NCI-H345 treated with DMSO at 0.1 percent for 48 hours (cell line): ENCODE results near the gene TRAPPC14.
"Not testable (repeated sequence)": the region's sequence is repeated elsewhere in the genome, so short reads cannot be mapped to it uniquely, and the experiment has no call there.

Experiments used
- DNase-seq: peaks from one replicate; lab custom pipeline; 2025; ENCODE audit not compliant: unreplicated experiment; lab: John Stamatoyannopoulos, UW

The TRAPPC14 gene

GRCh38 chr7:100153708-100154535 lies 4.6 kb downstream of the TRAPPC14 start:
- DNase-seq, result no peak

DNA sequence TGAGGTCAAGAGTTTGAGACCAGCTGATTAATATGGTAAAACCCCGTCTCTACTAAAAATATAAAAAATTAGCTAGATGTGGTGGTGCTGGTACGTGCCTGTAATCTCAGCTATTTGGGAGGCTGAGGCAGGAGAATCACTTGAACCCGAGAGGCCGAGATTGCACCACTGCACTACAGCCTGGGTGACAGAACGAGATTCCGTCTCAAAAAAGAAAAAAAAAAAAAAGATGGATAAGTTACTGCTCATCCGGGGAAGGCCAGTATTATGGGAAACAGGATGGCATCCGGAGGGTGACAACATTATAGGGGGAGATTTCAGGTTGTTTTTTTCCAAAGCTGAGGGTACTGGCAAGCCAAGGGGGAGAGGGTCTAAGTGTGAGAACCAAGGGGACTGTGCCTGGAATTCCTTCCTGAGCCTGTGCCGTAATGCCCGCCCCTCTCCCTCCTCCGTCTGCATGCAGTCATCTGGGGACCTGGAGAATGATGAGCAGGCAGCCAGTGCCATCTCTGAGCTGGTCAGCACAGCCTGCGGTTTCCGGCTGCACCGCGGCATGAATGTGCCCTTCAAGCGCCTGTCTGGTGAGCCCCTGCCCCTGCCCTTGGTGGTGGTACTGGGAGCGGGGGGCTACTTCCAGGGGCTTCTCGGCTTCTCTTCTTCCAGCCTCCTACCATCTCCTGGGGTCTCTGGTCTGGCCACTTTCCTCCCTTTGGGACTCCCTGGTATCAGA lies 5.4 kb downstream of the TRAPPC14 start:
- DNase-seq, result no peak

GRCh38 chr7:100152404-100152803 lies 6.1 kb downstream of the TRAPPC14 start:
- DNase-seq, result no peak

DNA sequence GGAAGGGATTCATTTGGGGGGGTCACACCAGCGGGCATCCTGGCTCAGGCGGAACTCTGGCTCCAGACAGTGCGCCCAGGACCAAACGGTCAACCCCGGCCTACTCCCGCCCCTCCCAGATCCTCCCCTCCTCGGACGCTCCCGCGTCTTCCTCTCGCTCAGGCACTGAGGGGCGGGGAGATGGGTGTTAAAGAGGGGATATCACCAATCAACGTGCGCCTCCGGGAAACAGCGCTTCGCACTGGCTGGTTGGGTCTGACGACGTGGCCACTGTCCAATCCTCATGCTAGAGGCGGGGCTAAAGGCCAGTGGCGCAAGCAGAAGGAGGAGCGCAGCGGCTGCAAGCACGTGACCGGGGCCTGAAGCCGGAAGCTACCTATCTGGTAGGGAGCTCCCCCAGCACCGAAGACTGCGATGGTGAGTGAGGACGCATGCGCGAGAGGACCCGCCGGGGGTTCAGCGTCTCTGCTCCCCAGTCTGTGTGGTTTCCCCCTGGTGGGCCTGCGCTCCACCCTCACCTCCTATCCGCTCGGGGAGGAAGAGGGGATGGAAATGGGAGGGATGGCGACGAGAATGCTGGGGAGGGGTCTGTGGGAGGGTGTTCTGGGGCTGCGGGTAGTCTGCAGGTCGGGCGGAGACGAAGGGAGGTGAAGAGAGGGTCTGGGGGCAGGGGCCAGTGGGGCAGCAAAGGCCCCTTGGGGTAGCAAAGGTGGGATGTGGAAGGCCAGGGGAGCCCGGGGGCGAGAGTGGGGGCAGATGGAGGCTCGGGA lies 9.8 kb downstream of the TRAPPC14 start, which contains the start of gene LAMTOR4:
TSS of gene LAMTOR4 (plus strand) at position 360 of the 770 bp plus-strand sequence. CDS start at position 415, 55 bp downstream.
- peak; percentile 99 for DNase-seq

DNA sequence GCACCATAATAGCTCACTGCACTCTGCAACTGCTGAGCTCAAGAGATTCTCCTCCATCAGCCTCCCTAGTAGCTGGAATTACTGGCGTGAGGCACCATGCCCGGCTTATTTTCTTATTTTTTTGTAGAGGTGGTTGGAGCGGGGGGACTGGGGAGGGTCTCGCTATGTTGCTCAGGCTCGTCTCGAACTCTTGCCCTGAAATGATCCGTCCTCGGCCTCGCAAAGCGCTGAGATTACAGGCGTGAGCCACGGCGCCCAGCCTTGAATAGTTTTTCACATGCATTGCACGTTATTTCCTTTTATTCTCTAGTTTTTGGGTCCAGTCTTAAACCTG lies 10.3 kb downstream of the TRAPPC14 start:
- no peak for DNase-seq

DNA sequence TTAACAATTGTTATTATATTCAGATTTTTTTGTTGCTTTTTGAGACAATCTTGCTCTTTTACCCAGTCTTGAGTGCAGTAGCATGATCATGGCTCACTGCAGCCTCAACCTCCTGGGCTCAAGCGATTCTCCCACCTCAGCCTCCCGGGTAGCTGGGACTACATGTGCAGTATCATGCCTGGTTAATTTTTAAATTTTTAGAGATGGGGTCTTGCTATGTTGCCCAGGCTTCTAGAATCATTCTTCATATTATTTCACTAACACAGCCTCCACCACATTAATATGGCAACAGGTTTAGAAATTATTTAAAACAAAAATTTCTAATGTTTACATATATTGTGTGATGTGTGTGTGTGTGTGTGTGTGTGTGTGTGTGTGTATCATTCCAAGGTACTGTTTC lies 11.2 kb downstream of the TRAPPC14 start:
- DNase-seq, result no peak

DNA sequence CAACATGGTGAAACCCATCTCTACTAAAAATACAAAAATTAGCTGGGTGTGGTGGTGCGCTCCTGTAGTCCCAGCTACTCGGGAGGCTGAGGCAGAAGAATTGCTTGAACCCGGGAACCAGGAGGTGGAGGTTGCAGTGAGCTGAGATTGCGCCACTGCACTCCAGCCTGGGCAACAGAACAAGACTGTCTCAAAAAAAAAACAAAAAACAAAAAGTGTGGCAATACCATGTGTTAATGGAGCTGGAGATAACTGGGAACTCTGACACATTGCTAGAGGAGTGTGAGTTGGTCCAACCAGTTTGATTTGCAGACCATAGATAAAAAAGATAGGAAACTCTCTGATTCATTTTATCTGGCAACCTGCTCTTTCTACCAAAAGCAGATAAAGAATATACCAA lies 12.2 kb downstream of the TRAPPC14 start:
- DNase-seq, result not testable (repeated sequence)

DNA sequence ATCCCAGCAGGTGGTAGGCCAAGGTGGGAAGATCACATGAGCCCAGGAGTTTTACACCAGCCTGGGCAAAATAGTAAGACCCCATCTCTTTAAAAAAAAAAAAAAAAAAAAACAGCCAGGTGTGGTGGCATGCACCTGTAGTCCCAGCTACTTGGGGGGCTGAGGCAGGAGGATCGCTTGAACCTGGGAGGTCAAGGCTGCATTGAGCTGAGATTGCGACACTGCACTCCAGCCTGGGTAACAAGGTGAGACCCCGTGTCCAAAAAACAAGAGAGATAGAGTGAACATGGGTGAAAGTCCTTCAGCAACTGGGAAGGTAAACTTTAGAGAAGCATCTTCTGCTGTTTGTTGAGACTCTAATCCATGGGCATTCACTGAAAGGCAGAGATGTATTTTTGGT lies 16.1 kb downstream of the TRAPPC14 start:
- DNase-seq, result no peak

DNA sequence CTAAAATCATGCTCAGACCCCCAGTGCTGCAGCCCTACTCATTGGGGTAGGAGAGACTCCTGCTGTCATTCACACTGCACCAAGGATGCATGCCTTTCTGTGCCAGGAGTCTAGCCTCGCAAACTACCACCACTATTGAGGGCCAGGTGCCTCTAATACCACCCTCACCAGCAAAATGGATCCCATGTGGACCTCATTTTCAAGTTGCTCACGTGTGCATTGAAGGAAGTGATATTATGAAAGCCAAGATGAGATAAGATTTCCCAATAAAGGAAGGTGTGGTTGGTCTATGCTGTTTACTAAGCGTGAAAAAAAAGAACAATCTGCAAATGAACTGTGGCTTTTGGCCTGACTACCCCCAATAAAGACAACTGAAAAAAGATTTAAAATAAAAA lies 17.0 kb downstream of the TRAPPC14 start:
- no peak for DNase-seq

DNA sequence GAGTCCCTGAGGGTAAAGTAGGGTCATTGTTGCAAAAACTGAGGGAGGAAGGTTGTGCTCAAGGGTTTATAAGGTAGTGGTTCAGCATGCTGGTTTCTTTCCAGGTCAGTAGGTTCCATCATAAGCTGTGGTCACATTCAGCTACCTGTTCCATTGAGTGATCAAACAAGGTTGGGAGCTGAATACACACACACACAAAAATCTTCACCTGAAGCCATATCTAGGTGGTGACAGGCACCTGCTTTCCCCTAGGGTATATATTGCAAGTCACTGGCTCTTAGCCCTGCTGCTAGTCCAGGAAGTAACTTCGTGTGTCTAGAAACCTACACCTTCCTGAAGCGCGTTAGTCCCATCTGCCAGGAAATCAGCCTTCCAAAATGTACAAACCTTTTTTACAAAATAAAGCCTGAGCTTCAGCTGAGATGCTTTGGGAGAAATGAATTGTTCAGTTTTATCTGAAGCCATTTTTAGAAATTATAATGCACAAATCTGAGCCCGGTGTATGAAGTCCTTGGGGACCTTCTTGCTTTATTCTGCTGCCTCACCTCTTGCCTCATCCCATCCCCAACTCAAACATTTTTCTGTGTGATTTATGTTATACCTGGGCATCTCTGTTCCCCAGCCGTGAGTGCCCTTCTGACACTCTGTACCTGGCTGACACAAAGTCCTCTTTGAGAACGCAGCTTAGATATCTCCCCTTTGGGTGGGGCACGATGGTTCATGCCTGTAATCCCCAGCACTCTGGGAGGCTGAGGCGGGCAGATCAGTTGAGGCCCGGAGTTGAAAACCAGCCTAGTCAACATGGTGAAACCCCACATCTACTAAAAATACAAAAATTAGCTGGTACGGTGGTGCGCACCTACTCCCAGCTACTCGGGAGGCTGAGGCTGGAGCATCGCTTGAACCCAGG lies 20.4 kb downstream of the TRAPPC14 start:
- DNase-seq, result no peak

DNA sequence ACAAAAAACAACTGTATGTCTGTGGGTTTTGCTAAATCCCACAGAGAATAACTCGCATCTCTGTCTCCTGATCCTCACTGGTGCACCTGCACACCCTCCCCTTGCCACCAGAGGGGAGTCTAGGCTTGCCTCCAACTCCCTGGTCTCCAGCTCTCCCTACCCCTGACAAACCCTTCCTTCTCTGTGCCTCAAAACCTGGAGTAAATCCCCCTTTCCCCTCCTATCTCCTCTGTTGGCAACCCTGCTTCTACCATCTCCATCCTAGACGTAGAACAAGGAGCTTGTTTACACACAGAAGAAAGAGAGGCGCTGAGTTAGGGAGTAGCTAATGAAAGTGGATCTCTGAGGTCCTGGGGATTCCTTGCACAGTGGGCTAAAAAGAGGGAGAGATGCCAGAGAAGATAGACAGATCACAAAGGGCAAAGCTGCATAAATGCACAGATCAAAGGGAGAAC lies 25.8 kb downstream of the TRAPPC14 start:
- peak; percentile 24 for DNase-seq

GRCh38 chr7:100132126-100132525 lies 26.4 kb downstream of the TRAPPC14 start:
- DNase-seq, result no peak

DNA sequence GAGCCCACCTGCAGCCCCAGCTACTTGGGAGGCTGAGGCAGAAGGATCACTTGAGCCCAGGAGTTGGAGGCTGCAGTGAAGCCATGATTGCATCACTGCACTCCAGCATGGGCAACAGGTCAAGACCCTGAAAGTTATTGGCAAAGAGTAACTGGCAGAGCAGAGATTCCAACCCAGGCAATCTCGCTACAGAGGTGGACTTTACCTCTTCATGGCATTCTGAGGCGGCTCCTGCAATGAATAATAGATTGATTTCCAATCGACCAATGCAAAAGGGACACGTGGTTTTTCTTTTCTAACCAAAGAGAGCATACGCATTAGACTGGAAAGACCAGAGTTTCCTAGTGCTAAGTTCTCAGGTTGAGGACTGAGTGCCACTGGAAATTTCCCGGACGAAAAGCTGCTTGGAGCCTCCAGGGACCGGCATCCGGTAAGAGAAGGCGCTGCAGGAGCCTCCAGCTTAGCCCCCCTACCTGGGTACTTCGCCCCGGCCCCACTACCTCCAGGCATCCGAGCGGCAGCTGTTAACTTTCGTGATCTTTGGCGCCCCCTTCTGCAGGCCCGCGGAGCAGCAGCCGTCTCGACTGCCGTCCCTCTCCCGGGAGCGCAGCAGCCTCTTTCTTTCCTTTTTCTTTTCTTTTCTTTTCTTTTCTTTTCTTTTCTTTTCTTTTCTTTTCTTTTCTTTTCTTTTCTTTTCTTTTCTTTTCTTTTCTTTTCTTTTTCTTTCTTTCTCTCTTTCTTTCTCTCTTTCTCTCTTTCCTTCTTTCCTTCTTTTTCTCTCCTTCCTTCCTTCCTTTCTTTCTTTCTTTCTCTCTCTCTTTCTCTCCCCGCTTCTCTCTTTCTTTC lies 27.7 kb downstream of the TRAPPC14 start:
- DNase-seq, result peak; percentile 57

- not testable (repeated sequence) for DNase-seq
Observed at GRCh38 chr7:100130220-100130607, 28.3 kb downstream of the TRAPPC14 start.

- DNase-seq, result no peak
Observed at GRCh38 chr7:100128637-100128963, 29.9 kb downstream of the TRAPPC14 start.

DNA sequence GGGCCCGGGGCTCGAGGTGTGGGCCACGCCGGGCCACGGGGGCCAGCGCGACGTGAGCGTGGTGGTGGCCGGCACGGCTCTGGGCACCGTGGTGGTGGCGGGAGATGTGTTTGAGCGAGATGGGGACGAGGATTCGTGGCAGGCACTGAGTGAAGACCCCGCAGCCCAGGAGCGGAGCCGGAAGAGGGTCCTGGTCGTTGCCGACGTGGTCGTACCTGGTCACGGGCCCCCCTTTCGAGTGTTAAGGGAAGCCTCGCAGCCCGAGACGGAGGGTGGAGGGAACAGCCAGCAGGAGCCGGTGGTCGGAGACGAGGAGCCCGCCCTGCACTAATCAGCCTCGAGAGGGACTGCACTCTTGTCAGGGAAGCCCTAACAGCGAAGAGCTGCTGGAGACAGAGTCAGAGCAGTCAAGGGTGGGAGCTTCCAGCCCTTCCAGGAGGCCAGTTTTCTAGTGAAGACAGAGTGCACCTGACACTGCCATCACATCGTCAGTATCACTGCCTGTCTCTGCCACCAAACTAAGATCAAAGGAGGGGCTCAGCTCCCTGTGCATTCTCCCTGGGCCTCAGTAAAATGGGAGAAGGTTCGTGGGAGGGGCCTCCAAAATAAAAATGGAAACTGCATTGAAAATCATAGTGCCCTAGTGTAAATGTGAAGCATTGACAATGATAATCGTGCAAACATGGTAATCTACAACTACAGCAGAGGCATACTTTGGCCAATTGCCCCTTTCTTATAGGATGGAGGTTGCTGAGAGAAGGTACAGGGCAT lies 30.5 kb downstream of the TRAPPC14 start:
- DNase-seq, result no peak

- peak; percentile 49 for DNase-seq
Observed at GRCh38 chr7:100126931-100127865, 31.3 kb downstream of the TRAPPC14 start, which contains the start of gene MBLAC1. Gene MBLAC1, plus strand, starts transcription at chr7:100126967. Its CDS starts 429 bp downstream, at chr7:100127396.
